Osteocyte (in vitro differentiated cells): Measurements from ENCODE around the gene SMR3B. TPM values are rescaled to one million over a fixed set of nuclear protein-coding genes. Genes with fewer than 3 reads are reported as not detected.

Experiments
- DNase-seq: peaks from one replicate; pipeline ENCODE4 v3.0.0; 2021; ENCODE audit warnings: mixed read lengths; ENCODE audit not compliant: unreplicated experiment; ENCODE audit errors: extremely low spot score
- H3K27ac Mint-ChIP-seq: one replicate; pipeline ENCODE4 v1.8.0; 2021; ENCODE audit warnings: mild to moderate bottlenecking, mixed read lengths; ENCODE audit not compliant: unreplicated experiment
- H3K27me3 Mint-ChIP-seq: one replicate; pipeline ENCODE4 v1.8.0; 2021; ENCODE audit warnings: mixed read lengths; ENCODE audit not compliant: unreplicated experiment
- H3K36me3 Mint-ChIP-seq: one replicate; pipeline ENCODE4 v1.8.0; 2021; ENCODE audit warnings: mixed read lengths; ENCODE audit not compliant: unreplicated experiment
- H3K4me1 Mint-ChIP-seq: one replicate; pipeline ENCODE4 v1.8.0; 2021; ENCODE audit warnings: mixed read lengths; ENCODE audit not compliant: unreplicated experiment
- H3K4me3 Mint-ChIP-seq: one replicate; pipeline ENCODE4 v1.8.0; 2021; ENCODE audit warnings: mild to moderate bottlenecking, moderate library complexity, mixed read lengths; ENCODE audit not compliant: unreplicated experiment
- H3K9me3 Mint-ChIP-seq: one replicate; pipeline ENCODE4 v1.8.0; 2021; ENCODE audit warnings: mixed read lengths; ENCODE audit not compliant: unreplicated experiment
- total RNA-seq: library from RNA; stranded (reverse); gene quantifications from 2 replicates; pipeline ENCODE4 v1.2.1, GENCODE V29; 2021
- TF ChIP-seq, protein P1 (sequence below): fragments of 200-600 bp; sonication (generic); IDR thresholded peaks from 2 replicates; pipeline ENCODE4 v1.5.0; 2021; ENCODE audit warnings: antibody characterized with exemption, mild to moderate bottlenecking, moderate library complexity

SMR3B gene
- total RNA-seq, 1 donor from 2014 or later = not detected

GRCh38 chr4:70437197-70437596 lies 54.3 kb downstream of the SMR3B start:
- H3K4me3 Mint-ChIP-seq = no peak overlapping the region
- H3K27ac Mint-ChIP-seq = no peak overlapping the region
- DNase-seq = no peak
- no peaks in the 10 kb centered on the region for H3K4me1 Mint-ChIP-seq
- no peaks in the 10 kb centered on the region for H3K36me3 Mint-ChIP-seq
- TF ChIP-seq, protein P1, sequence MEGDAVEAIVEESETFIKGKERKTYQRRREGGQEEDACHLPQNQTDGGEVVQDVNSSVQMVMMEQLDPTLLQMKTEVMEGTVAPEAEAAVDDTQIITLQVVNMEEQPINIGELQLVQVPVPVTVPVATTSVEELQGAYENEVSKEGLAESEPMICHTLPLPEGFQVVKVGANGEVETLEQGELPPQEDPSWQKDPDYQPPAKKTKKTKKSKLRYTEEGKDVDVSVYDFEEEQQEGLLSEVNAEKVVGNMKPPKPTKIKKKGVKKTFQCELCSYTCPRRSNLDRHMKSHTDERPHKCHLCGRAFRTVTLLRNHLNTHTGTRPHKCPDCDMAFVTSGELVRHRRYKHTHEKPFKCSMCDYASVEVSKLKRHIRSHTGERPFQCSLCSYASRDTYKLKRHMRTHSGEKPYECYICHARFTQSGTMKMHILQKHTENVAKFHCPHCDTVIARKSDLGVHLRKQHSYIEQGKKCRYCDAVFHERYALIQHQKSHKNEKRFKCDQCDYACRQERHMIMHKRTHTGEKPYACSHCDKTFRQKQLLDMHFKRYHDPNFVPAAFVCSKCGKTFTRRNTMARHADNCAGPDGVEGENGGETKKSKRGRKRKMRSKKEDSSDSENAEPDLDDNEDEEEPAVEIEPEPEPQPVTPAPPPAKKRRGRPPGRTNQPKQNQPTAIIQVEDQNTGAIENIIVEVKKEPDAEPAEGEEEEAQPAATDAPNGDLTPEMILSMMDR = no peak
- peaks cover 22% of the 10 kb centered on the region for H3K27me3 Mint-ChIP-seq
- H3K9me3 Mint-ChIP-seq = peaks cover 6% of the 10 kb centered on the region

Other genes with a start within 250 kb of the SMR3B start
- not detected in 2 replicates for gene PRR27, start 228.9 kb upstream of the SMR3B start, total RNA-seq
- not detected in 2 replicates for gene ODAM, start 187.4 kb upstream of the SMR3B start, total RNA-seq
- not detected in 2 replicates for gene FDCSP, start 157.0 kb upstream of the SMR3B start, total RNA-seq
- gene CSN3, start 140.5 kb upstream of the SMR3B start, total RNA-seq = not detected in 2 replicates
- gene CABS1, start 48.1 kb upstream of the SMR3B start, total RNA-seq = not detected in 2 replicates
- not detected in 2 replicates for gene SMR3A, start 22.4 kb upstream of the SMR3B start, total RNA-seq
- gene OPRPN, start 14.8 kb downstream of the SMR3B start, total RNA-seq = not detected in 2 replicates
- gene MUC7, start 89.1 kb downstream of the SMR3B start, total RNA-seq = not detected in 2 replicates
- gene AMTN, start 135.4 kb downstream of the SMR3B start, total RNA-seq = not detected in 2 replicates
- gene AMBN, start 209.1 kb downstream of the SMR3B start, total RNA-seq = not detected in 2 replicates
- gene ENAM, start 245.6 kb downstream of the SMR3B start, total RNA-seq = not detected in 2 replicates